ENCODE data around the gene NHLH1.

DNA sequence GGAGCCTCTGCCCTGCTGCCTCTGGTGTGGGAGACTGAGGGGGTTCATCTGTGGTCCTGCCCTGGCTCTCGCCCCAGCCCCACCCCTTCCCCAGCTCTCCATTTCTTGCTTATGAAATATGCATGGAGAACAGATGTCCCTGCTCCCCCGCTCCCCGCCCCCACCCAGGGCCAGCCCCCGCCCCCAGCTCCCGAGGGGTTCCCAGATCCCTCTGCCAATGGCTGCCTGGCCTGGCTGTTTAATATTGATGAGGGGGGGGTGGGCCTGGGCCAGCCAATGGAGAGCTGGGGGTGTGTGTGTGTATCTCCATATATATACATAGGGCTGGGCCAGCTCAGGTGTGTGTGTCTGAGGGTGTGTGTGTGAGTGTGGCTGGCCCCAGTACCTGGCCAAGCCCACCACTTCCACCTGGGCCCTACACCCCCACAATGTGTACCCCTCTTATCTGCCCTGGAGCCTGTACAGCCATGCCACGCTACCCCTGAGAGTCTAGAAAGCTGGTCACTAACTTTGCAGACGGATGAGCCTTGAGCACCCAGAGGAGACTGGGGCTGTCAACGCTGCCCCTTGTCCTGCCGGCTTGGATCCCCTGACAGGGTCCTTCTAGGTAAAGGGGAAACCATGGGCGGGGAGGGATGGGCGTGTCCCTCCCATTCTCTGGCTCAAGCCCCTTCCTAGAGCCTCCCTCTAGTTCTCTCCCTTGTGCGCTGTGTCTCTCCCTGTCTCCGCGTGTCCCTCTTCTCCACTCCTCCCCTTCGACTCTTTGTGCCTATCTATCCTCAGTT is at the start of gene NHLH1:
- TF ChIP-seq CTCF (conservative IDR thresholded peaks at IDR 0.05): no peak
- TF ChIP-seq EZH2 (IDR thresholded peaks at IDR 0.05; ENCODE audit: low read depth): no peak

All from PC-9 (cell line).